ENCODE results near the gene STX16.

- TF ChIP-seq CTCF (conservative IDR thresholded peaks at IDR 0.05 in 1 of 2, IDR thresholded peaks at IDR 0.05 in 1 of 2; ENCODE audit: low read depth in 1 of 2, low read length in 2 of 2), result no peak
- TF ChIP-seq EZH2 (IDR thresholded peaks at IDR 0.05; ENCODE audit: low read length, missing control alignments), result no peak
Measured at GRCh38 chr20:58650181-58650775, 805 bp upstream of the STX16 start.
